GM12873 (cell line): ENCODE data around the gene GTPBP2.
A peak's percentile ranks its signal among the peaks of the same experiment; 100 is the strongest.

ENCODE experiments used
- CTCF ChIP-seq: IDR thresholded peaks from 2 replicates; pipeline ENCODE4 v1.5.1; 2012; ENCODE audit warnings: low read depth, mild to moderate bottlenecking, moderate library complexity, low read length, control low read depth; ENCODE audit not compliant: insufficient read depth; ENCODE audit errors: missing control alignments

The GTPBP2 gene

GRCh38 chr6:43613721-43614395 is 15.2 kb downstream of the GTPBP2 start:
- no peak for TF ChIP-seq CTCF

GRCh38 chr6:43610431-43610830 is 18.6 kb downstream of the GTPBP2 start:
- TF ChIP-seq CTCF = no peak

- TF ChIP-seq CTCF = no peak
Measured at GRCh38 chr6:43609402-43609801, 19.7 kb downstream of the GTPBP2 start.

DNA sequence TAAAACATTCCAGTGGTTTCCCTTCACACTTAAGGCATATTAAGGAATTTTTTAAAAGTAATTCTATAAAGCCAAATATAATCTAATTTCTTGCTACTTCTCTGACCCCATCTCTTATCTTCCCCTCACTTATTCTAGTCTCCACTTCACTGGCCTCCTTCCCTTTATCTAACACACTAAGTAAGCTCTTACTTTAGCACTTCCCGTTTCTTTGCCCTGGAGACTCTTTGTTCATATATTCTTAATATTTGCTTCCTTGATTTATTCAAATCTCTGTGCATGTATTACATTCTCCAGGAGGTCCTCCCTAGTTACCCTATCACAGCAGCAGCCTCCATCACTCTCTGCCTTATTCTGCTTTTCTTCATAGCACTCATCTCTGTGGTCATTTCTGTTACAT is 20.3 kb downstream of the GTPBP2 start:
- no peak for TF ChIP-seq CTCF

DNA sequence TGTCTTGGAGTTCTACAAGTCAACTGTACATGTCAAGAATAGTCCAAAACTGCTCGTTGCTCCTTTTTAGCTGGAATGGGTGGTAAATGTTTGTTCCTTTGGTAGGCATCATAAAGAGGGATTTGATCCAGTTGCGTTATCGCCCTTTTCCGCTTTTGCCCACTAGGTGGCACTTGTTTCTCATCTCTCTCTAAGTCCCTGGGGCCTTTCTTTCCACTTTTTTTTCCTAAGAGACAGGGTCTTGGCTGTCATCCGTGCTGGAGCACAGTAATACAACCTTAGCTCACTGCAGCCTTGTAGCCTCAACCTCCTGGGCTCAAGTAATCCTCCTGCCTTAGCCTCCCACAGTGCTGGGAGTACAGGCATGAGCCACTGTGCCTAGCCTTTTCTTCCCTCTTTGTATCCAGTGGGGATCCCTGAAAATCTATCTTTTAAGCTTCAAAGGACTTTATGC is 20.7 kb downstream of the GTPBP2 start:
- peak; percentile 93 for TF ChIP-seq CTCF

- TF ChIP-seq CTCF = no peak
Measured at GRCh38 chr6:43606019-43606418, 23.0 kb downstream of the GTPBP2 start.

DNA sequence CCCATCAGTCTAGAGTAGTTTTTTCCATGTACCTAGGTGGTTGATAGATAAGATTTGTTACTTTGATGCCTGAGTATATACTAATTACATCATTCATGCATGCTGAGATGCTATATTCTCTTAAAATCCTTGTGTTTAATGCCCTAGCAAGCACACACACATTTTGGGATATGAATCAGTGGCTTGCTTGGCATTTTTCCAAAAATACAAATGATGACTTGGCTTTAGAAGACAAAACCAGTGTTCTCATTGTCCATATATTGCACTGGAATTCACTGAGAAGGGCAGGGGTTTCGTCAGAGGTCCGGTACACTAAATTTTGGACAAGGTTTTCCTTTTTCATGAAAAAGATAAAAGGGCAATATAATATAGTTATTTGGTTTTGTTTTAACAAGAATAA is 24.9 kb downstream of the GTPBP2 start:
- TF ChIP-seq CTCF = no peak
